HepG2 (cell line): ENCODE measurements around the gene RPH3AL. TPM values are rescaled to one million over a fixed set of nuclear protein-coding genes. Genes with fewer than 3 reads are reported as not detected.

Experiments used
- ATAC-seq: fragments of 200-7000 bp; cut with Tn5 transposase; 3 replicates; pipeline ENCODE4 v1.9.1; 2020; ENCODE audit warnings: mild to moderate bottlenecking, moderate library complexity
- BruUV-seq: library from RNA; stranded (reverse); fragments of 400-500 nt; replicated peaks from 2 replicates; lab custom pipeline; 2021; lab: Mats Ljungman, UMichigan
- CTCF ChIA-PET: fragments of 300-600 bp; formaldehyde crosslinking; extraction: SDS; loops from one replicate; lab custom pipeline; 2021; ENCODE audit warnings: low total read pairs, inconsistent platforms, low intra/inter-chr PET ratio; lab: Yijun Ruan, JAX
- POLR2A ChIA-PET: fragments of 350-600 bp; sonication (Branson Sonifier 250); formaldehyde crosslinking; loops from one replicate; lab custom pipeline; 2020; ENCODE audit warnings: antibody characterized with exemption, inconsistent platforms; lab: Yijun Ruan, JAX
- DNase-seq: peaks from one replicate; pipeline ENCODE4 v3.0.0-alpha.2; 2015; ENCODE audit warnings: low spot score
- FAIRE-seq: peaks from 3 replicates; lab custom pipeline; 2011; peaks lifted over from hg19 to GRCh38; lab: Jason Lieb, UNC
- H2AFZ ChIP-seq: one replicate; pipeline ENCODE4 v1.6.1; 2011; ENCODE audit warnings: low read length, inconsistent platforms
- H3K27ac ChIP-seq: fragments of 300-600 bp; 3 replicates; pipeline ENCODE4 v1.8.0; 2011; ENCODE audit warnings: mixed run types, mild to moderate bottlenecking, mixed read lengths, low read length, inconsistent platforms; ENCODE audit not compliant: insufficient read depth; ENCODE audit errors: extremely low read length
- H3K27me3 ChIP-seq, 2 experiments: fragments of 200-600 bp in 1 of 2; 2 replicates in 1 of 2; 3 replicates in 1 of 2; pipeline versions ENCODE4 v1.6.0 to v1.8.0; 2011; ENCODE audit warnings: low read length in 2 of 2, mild to moderate bottlenecking in 2 of 2, moderate library complexity in 2 of 2, inconsistent platforms in 1 of 2; ENCODE audit not compliant: insufficient read depth in 2 of 2, control insufficient read depth in 1 of 2
- H3K36me3 ChIP-seq, 2 experiments: fragments of 200-600 bp in 1 of 2; replicated peaks in 1 of 2; 2 replicates in 1 of 2; 3 replicates in 1 of 2; pipeline versions ENCODE4 v1.5.1 to v1.8.0; 2011; ENCODE audit warnings: low read length in 2 of 2, inconsistent platforms in 1 of 2; ENCODE audit not compliant: insufficient read depth in 2 of 2, control insufficient read depth in 1 of 2
- H3K4me1 ChIP-seq: 2 replicates; pipeline ENCODE4 v1.5.1; 2012; ENCODE audit warnings: low read length, inconsistent platforms; ENCODE audit not compliant: insufficient read depth
- H3K4me2 ChIP-seq: 2 replicates; pipeline ENCODE4 v1.6.0; 2011; ENCODE audit warnings: low read depth, low read length, inconsistent platforms
- H3K4me3 ChIP-seq, 3 experiments: fragments of 200-600 bp in 1 of 3; sonication (generic), shearing (Covaris generic) in 1 of 3; replicated peaks in 1 of 3; 2 replicates each; pipeline ENCODE4 v1.5.1; 2011 to 2016; ENCODE audit warnings: low read length in 3 of 3, inconsistent platforms in 2 of 3, low read depth in 2 of 3, mild to moderate bottlenecking in 2 of 3, control low read depth in 1 of 3, mixed read lengths in 1 of 3; ENCODE audit not compliant: insufficient read depth in 1 of 3
- H3K79me2 ChIP-seq: one replicate; pipeline ENCODE4 v1.6.1; 2011; ENCODE audit warnings: low read length, inconsistent platforms; ENCODE audit not compliant: insufficient read depth
- H3K9ac ChIP-seq: 2 replicates; pipeline ENCODE4 v1.6.0; 2011; ENCODE audit warnings: mild to moderate bottlenecking, low read depth, low read length, inconsistent platforms; ENCODE audit not compliant: insufficient read depth
- H3K9me3 ChIP-seq: 2 replicates; pipeline ENCODE4 v1.5.1; 2012; ENCODE audit warnings: mild to moderate bottlenecking, low read length
- H4K20me1 ChIP-seq: 2 replicates; pipeline ENCODE4 v1.6.0; 2011; ENCODE audit warnings: inconsistent platforms, mild to moderate bottlenecking, low read length, moderate library complexity; ENCODE audit not compliant: insufficient read depth
- BRD4 ChIP-seq: sonication (generic); formaldehyde crosslinking; IDR thresholded peaks from 2 replicates; pipeline ENCODE4 v1.4.0; 2020; ENCODE audit warnings: missing genetic modification reagents
- CEBPG ChIP-seq: IDR thresholded peaks from 2 replicates; pipeline ENCODE4 v1.6.1; 2016
- HES4 ChIP-seq: sonication (generic); formaldehyde crosslinking; IDR thresholded peaks from 2 replicates; pipeline ENCODE4 v1.9.0; 2021; ENCODE audit warnings: mild to moderate bottlenecking, missing genetic modification reagents, borderline replicate concordance
- HNF4A ChIP-seq: sonication (generic); formaldehyde crosslinking; IDR thresholded peaks from 2 replicates; pipeline ENCODE4 v1.4.0; 2020; ENCODE audit warnings: missing genetic modification reagents
- JARID2 ChIP-seq: sonication (generic); formaldehyde crosslinking; IDR thresholded peaks from 2 replicates; pipeline ENCODE4 v1.8.1; 2023; ENCODE audit warnings: missing genetic modification reagents, inconsistent platforms; ENCODE audit not compliant: insufficient replicate concordance
- MTA3 ChIP-seq: sonication (generic); formaldehyde crosslinking; IDR thresholded peaks from 2 replicates; pipeline ENCODE4 v1.4.0; 2020; ENCODE audit warnings: missing genetic modification reagents
- RARG ChIP-seq: sonication (generic); formaldehyde crosslinking; IDR thresholded peaks from 2 replicates; pipeline ENCODE4 v1.4.0; 2020; ENCODE audit warnings: low read depth, mild to moderate bottlenecking, missing genetic modification reagents
- REL ChIP-seq: sonication (generic); formaldehyde crosslinking; conservative IDR thresholded peaks from 2 replicates; pipeline ENCODE4 v1.8.0; 2022; ENCODE audit warnings: mild to moderate bottlenecking, missing genetic modification reagents, moderate library complexity
- ZNF160 ChIP-seq: sonication (generic); formaldehyde crosslinking; IDR thresholded peaks from 2 replicates; pipeline ENCODE4 v1.8.0; 2022; ENCODE audit warnings: mild to moderate bottlenecking, inconsistent platforms, missing genetic modification reagents
- ZNF335 ChIP-seq: sonication (generic); formaldehyde crosslinking; IDR thresholded peaks from 2 replicates; pipeline ENCODE4 v1.4.0; 2020; ENCODE audit warnings: missing genetic modification reagents
- ZNF615 ChIP-seq: sonication (generic); formaldehyde crosslinking; IDR thresholded peaks from 2 replicates; pipeline ENCODE4 v1.5.0; 2020; ENCODE audit warnings: mild to moderate bottlenecking, missing genetic modification reagents, borderline replicate concordance
- WGBS: methylation state at CpG from one replicate; pipeline ENCODE4 v1.1.6; 2017; ENCODE audit warnings: low lambda C conversion rate; 5-methylcytosine and 5-hydroxymethylcytosine counted together
- in situ Hi-C: cut with HindIII; loops from 2 replicates; pipeline ENCODE4 v1.10.0; 2017; ENCODE audit warnings: low pct_unique_long_range_greater_than_20kb; ENCODE audit not compliant: extremely low pct_ligation_motif_present
- intact Hi-C: fragments of 100-400 bp; cut with micrococcal nuclease; formaldehyde crosslinking; loops from one replicate; pipeline ENCODE4 v1.10.0; 2022; ENCODE audit not compliant: unreplicated experiment
- polyA plus RNA-seq, 8 experiments: library from polyadenylated mRNA; depleted of rRNA in 3 of 8; stranded (reverse) in 7 of 8; unstranded in 1 of 8; fragments of >200 nt; fragmentation: Illumina TruSeq in 4 of 8; extraction: Trizol in 4 of 8; gene quantifications; 2 replicates each; pipeline versions ENCODE4 v1.2.1 to v1.2.3, GENCODE V29; 2011 to 2016; ENCODE audit warnings: low read depth in 4 of 8, missing spikeins in 1 of 8, mixed read lengths in 1 of 8; ENCODE audit not compliant: insufficient read depth in 1 of 8
- total RNA-seq, 5 experiments: library from RNA; depleted of rRNA; stranded (reverse); fragments of >200 nt; fragmentation: Illumina TruSeq; extraction: Trizol; gene quantifications; 2 replicates each; pipeline ENCODE4 v1.2.3, GENCODE V29; 2016; ENCODE audit warnings: low read depth in 1 of 5
- TF ChIP-seq, protein P1 (sequence below): sonication (generic); formaldehyde crosslinking; IDR thresholded peaks from 2 replicates; pipeline ENCODE4 v1.5.1; 2020; ENCODE audit warnings: missing genetic modification reagents, mild to moderate bottlenecking, borderline replicate concordance

Gene RPH3AL
- total and polyA plus RNA-seq, 2 of the 13 experiments (the other 11 are each of a cell fraction or from before 2014, with no cell fraction given) = 7.8 to 16.4 TPM

- Histone ChIP-seq H3K79me2 (no peaks in the 10 kb centered on the region), H3K27me3 (no peaks in the 10 kb centered on the region), H3K4me1 (no peaks in the 10 kb centered on the region), H3K9ac (no peak overlapping the region), H3K4me2 (no peak overlapping the region), H3K36me3 (peaks cover 3 to 5% of the 10 kb centered on the region in 2 experiments; a peak in 3 of 5 replicates), H3K9me3 (no peaks in the 10 kb centered on the region), H2AFZ (no peak overlapping the region), H3K27ac (no peak overlapping the region), H4K20me1 (no peaks in the 10 kb centered on the region), H3K4me3 (no peak overlapping the region)
- ATAC-seq = no peak
- in situ Hi-C loops = no loop called here
- ChIA-PET CTCF (no interaction called here), POLR2A (no interaction called here)
- no peak for DNase-seq
- intact Hi-C loops = no loop called here
- 96% methylated on average over 19 of the region's 25 CpGs for WGBS
- BruUV-seq = no TSS peak
- no peak for FAIRE-seq
- no peak for TF ChIP-seq HES4
- no peak for TF ChIP-seq HNF4A
- TF ChIP-seq ZNF615 = no peak
- TF ChIP-seq JARID2 (CRISPR knock-in tag) = no peak
- no peak for TF ChIP-seq RARG (CRISPR knock-in tag)
- TF ChIP-seq ZNF335 = no peak
- TF ChIP-seq REL = no peak
- TF ChIP-seq CEBPG = no peak
- no peak for TF ChIP-seq BRD4 (CRISPR knock-in tag)
- TF ChIP-seq ZNF160 (CRISPR knock-in tag) = no peak
- TF ChIP-seq MTA3 = no peak
- TF ChIP-seq, protein P1, sequence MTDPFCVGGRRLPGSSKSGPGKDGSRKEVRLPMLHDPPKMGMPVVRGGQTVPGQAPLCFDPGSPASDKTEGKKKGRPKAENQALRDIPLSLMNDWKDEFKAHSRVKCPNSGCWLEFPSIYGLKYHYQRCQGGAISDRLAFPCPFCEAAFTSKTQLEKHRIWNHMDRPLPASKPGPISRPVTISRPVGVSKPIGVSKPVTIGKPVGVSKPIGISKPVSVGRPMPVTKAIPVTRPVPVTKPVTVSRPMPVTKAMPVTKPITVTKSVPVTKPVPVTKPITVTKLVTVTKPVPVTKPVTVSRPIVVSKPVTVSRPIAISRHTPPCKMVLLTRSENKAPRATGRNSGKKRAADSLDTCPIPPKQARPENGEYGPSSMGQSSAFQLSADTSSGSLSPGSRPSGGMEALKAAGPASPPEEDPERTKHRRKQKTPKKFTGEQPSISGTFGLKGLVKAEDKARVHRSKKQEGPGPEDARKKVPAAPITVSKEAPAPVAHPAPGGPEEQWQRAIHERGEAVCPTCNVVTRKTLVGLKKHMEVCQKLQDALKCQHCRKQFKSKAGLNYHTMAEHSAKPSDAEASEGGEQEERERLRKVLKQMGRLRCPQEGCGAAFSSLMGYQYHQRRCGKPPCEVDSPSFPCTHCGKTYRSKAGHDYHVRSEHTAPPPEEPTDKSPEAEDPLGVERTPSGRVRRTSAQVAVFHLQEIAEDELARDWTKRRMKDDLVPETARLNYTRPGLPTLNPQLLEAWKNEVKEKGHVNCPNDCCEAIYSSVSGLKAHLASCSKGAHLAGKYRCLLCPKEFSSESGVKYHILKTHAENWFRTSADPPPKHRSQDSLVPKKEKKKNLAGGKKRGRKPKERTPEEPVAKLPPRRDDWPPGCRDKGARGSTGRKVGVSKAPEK (CRISPR knock-in tag) = no peak
Observed at GRCh38 chr17:213286-214105, 139.1 kb downstream of the RPH3AL start.
